GM12878 (cell line): ENCODE data around the gene SVOP. TPM values are rescaled to one million over a fixed set of nuclear protein-coding genes. Genes with fewer than 3 reads are reported as not detected.

ENCODE experiments used
- ATAC-seq: fragments of 200-7000 bp; cut with Tn5 transposase; 3 replicates; pipeline ENCODE4 v1.9.1; 2020; ENCODE audit warnings: mild to moderate bottlenecking, moderate library complexity
- BruUV-seq: library from RNA; stranded (reverse); fragments of 400-500 nt; replicated peaks from 2 replicates; lab custom pipeline; 2021; lab: Mats Ljungman, UMichigan
- CTCF ChIA-PET: fragments of 300-600 bp; sonication (Branson Sonifier 250); formaldehyde crosslinking; extraction: SDS; loops from one replicate; lab custom pipeline; 2021; ENCODE audit warnings: inconsistent platforms; lab: Yijun Ruan, JAX
- POLR2A ChIA-PET: fragments of 350-600 bp; formaldehyde crosslinking; extraction: SDS; loops from one replicate; lab custom pipeline; 2021; ENCODE audit warnings: inconsistent platforms; lab: Charles Lee
- RAD21 ChIA-PET: fragments of 300-600 bp; sonication (Branson Sonifier 250); formaldehyde crosslinking; loops from one replicate; lab custom pipeline; 2023; ENCODE audit warnings: antibody characterized with exemption; ENCODE audit not compliant: unreplicated experiment; lab: Charles Lee
- SMC1A ChIA-PET: fragments of 300-600 bp; sonication (Branson Sonifier 250); formaldehyde crosslinking; loops from one replicate; lab custom pipeline; 2023; ENCODE audit not compliant: unreplicated experiment, uncharacterized antibody; lab: Charles Lee
- DNase-seq: peaks from one replicate; pipeline ENCODE4 v3.0.0-alpha.2; 2011; ENCODE audit warnings: low read depth, low spot score
- FAIRE-seq: peaks from 3 replicates; lab custom pipeline; 2011; peaks lifted over from hg19 to GRCh38; lab: Jason Lieb, UNC
- H2AFZ ChIP-seq: 2 replicates; pipeline ENCODE4 v1.6.0; 2011; ENCODE audit warnings: low read depth, low read length, control low read depth; ENCODE audit not compliant: control insufficient read depth
- H3K27ac ChIP-seq: 2 replicates; pipeline ENCODE4 v1.5.1; 2011; ENCODE audit warnings: control low read depth; ENCODE audit not compliant: control insufficient read depth, insufficient read depth
- H3K27me3 ChIP-seq, 2 experiments: replicated peaks in 1 of 2; 2 replicates each; pipeline versions ENCODE4 v1.6.0 to v1.6.1; 2011; ENCODE audit warnings: low read length in 1 of 2; ENCODE audit not compliant: control insufficient read depth in 2 of 2, insufficient read depth in 2 of 2
- H3K36me3 ChIP-seq, 2 experiments: 2 replicates each; pipeline ENCODE4 v1.5.1; 2011; ENCODE audit warnings: low read length in 1 of 2; ENCODE audit not compliant: control insufficient read depth in 2 of 2, insufficient read depth in 2 of 2
- H3K4me1 ChIP-seq: 2 replicates; pipeline ENCODE4 v1.6.1; 2011; ENCODE audit warnings: mild to moderate bottlenecking, low read length, moderate library complexity, mixed read lengths; ENCODE audit not compliant: control insufficient read depth, insufficient read depth
- H3K4me2 ChIP-seq: 2 replicates; pipeline ENCODE4 v1.6.0; 2011; ENCODE audit warnings: control low read depth; ENCODE audit not compliant: control insufficient read depth, insufficient read depth
- H3K4me3 ChIP-seq: fragments of 200-600 bp; sonication (generic); 2 replicates; pipeline ENCODE4 v1.5.1; 2016
- H3K79me2 ChIP-seq: 2 replicates; pipeline ENCODE4 v1.6.0; 2011; ENCODE audit warnings: low read length; ENCODE audit not compliant: control insufficient read depth, insufficient read depth
- H3K9ac ChIP-seq: 2 replicates; pipeline ENCODE4 v1.8.0; 2011; ENCODE audit warnings: low read length, control low read depth, mixed read lengths; ENCODE audit not compliant: control insufficient read depth, insufficient read depth
- H3K9me3 ChIP-seq: replicated peaks from 3 replicates; pipeline ENCODE4 v1.5.1; 2011; ENCODE audit warnings: mild to moderate bottlenecking, low read length; ENCODE audit not compliant: control insufficient read depth, insufficient read depth
- H4K20me1 ChIP-seq: 2 replicates; pipeline ENCODE4 v1.6.0; 2011; ENCODE audit not compliant: control insufficient read depth, insufficient read depth
- BACH1 ChIP-seq: fragments of 450-650 bp; IDR thresholded peaks from 2 replicates; pipeline ENCODE4 v1.6.1; 2017; ENCODE audit warnings: mild to moderate bottlenecking, borderline replicate concordance
- BCLAF1 ChIP-seq: fragments of 450-650 bp; IDR thresholded peaks from 2 replicates; pipeline ENCODE4 v1.6.1; 2017; ENCODE audit warnings: antibody characterized with exemption, mild to moderate bottlenecking, moderate library complexity
- CHD2 ChIP-seq: IDR thresholded peaks from 2 replicates; pipeline ENCODE4 v1.6.1; 2011; ENCODE audit warnings: low read depth, low read length, improper control_type of control experiment, borderline replicate concordance
- CTCF ChIP-seq, 3 experiments: IDR thresholded peaks in 2 of 3; conservative IDR thresholded peaks in 1 of 3; 2 replicates each; pipeline ENCODE4 v1.5.1; 2011; ENCODE audit warnings: low read depth in 3 of 3, low read length in 3 of 3, mild to moderate bottlenecking in 3 of 3, control low read depth in 2 of 3, moderate library complexity in 2 of 3, inconsistent platforms in 1 of 3, mixed read lengths in 1 of 3; ENCODE audit not compliant: control insufficient read depth in 2 of 3, insufficient read depth in 1 of 3; ENCODE audit errors: extremely low read depth in 1 of 3
- EGR1 ChIP-seq, 2 experiments: IDR thresholded peaks; 1 replicate in 1 of 2; 2 replicates in 1 of 2; pipeline ENCODE4 v1.6.1; 2011 to 2012; ENCODE audit warnings: low read depth in 2 of 2, low read length in 2 of 2, borderline replicate concordance in 1 of 2, mild to moderate bottlenecking in 1 of 2, moderate library complexity in 1 of 2
- FOXM1 ChIP-seq: IDR thresholded peaks from 2 replicates; pipeline ENCODE4 v1.6.1; 2012; ENCODE audit warnings: low read depth, mild to moderate bottlenecking, inconsistent platforms, low read length, moderate library complexity
- IRF4 ChIP-seq: IDR thresholded peaks from 2 replicates; pipeline ENCODE4 v1.6.1; 2011; ENCODE audit warnings: low read depth, low read length
- KLF5 ChIP-seq: fragments of 450-650 bp; IDR thresholded peaks from 2 replicates; pipeline ENCODE4 v1.6.1; 2014; ENCODE audit warnings: mild to moderate bottlenecking; ENCODE audit not compliant: partially characterized antibody
- PAX5 ChIP-seq: IDR thresholded peaks from 2 replicates; pipeline ENCODE4 v1.6.1; 2011; ENCODE audit warnings: low read depth, low read length, borderline replicate concordance
- SREBF2 ChIP-seq: IDR thresholded peaks from 2 replicates; pipeline ENCODE4 v1.6.1; 2012; ENCODE audit warnings: mild to moderate bottlenecking, low read length
- TAF1 ChIP-seq: IDR thresholded peaks from 2 replicates; pipeline ENCODE4 v1.6.1; 2011; ENCODE audit warnings: mild to moderate bottlenecking, low read depth, low read length, borderline replicate concordance
- ZBED1 ChIP-seq: IDR thresholded peaks from 2 replicates; pipeline ENCODE4 v1.6.1; 2016; ENCODE audit warnings: borderline replicate concordance
- ZBTB4 ChIP-seq: fragments of 450-650 bp; formaldehyde crosslinking; IDR thresholded peaks from 2 replicates; pipeline ENCODE4 v1.4.0; 2022; ENCODE audit warnings: mild to moderate bottlenecking, moderate library complexity
- ZNF207 ChIP-seq: fragments of 450-650 bp; IDR thresholded peaks from 2 replicates; pipeline ENCODE4 v1.6.1; 2014; ENCODE audit warnings: antibody characterized with exemption, mild to moderate bottlenecking, borderline replicate concordance
- ZZZ3 ChIP-seq: IDR thresholded peaks from 2 replicates; pipeline ENCODE4 v1.6.1; 2011; ENCODE audit warnings: low read depth; ENCODE audit not compliant: control insufficient read depth, insufficient read length
- WGBS: methylation state at CpG from one replicate; pipeline ENCODE4 v1.1.6; 2016; ENCODE audit warnings: low lambda C conversion rate; ENCODE audit not compliant: insufficient replicate concordance, insufficient coverage; ENCODE audit errors: missing lambda C conversion rate; 5-methylcytosine and 5-hydroxymethylcytosine counted together
- in situ Hi-C: fragments of 300-500 bp; cut with MboI; formaldehyde crosslinking; loops from 9 replicates; pipeline ENCODE4 v1.14.3; 2018; ENCODE audit warnings: mixed read lengths
- intact Hi-C: fragments of 100-400 bp; cut with micrococcal nuclease; formaldehyde crosslinking; loops from one replicate; pipeline ENCODE4 v1.14.2; 2022; ENCODE audit not compliant: unreplicated experiment
- polyA plus RNA-seq, 11 experiments: library from polyadenylated mRNA; depleted of rRNA in 4 of 11; unstranded in 6 of 11; stranded (reverse) in 5 of 11; fragments of >200 nt; fragmentation: Nextera tagmentation in 4 of 11; fragmentation: Illumina TruSeq in 1 of 11; extraction: Ambion mirVana in 4 of 11; extraction: Trizol in 1 of 11; gene quantifications; 1 replicate in 1 of 11; 2 replicates in 10 of 11; pipeline versions ENCODE4 v1.2.1 to v1.2.3, GENCODE V29; 2011 to 2016; ENCODE audit warnings: inconsistent platforms in 2 of 11, missing spikeins in 2 of 11, low read depth in 1 of 11
- total RNA-seq, 4 experiments: library from RNA; depleted of rRNA in 3 of 4; stranded (reverse); fragments of >200 nt in 3 of 4; fragmentation: Illumina TruSeq in 1 of 4; extraction: Trizol in 1 of 4; gene quantifications; 2 replicates each; pipeline versions ENCODE4 v1.2.1 to v1.2.3, GENCODE V29; 2013 to 2021

The SVOP gene
- total and polyA plus RNA-seq, 10 of the 15 experiments (the other 5 are each of a cell fraction or from before 2014, with no cell fraction given), result under 0.01 TPM; not detected in 9

- ChIA-PET CTCF (interaction anchor here (2.8 kb wide), 1 partner anchor 10 kb away, joined by 7 read pairs; no protein-coding TSS in a partner anchor), RAD21 (interaction anchor here (0.7 kb wide), 1 partner anchor 109 kb away, joined by 3 read pairs; no protein-coding TSS in a partner anchor), POLR2A (no interaction called here), SMC1A (no interaction called here)
- DNase-seq, result no peak
- BruUV-seq, result no TSS peak
- ATAC-seq, result no peak
- Histone ChIP-seq H3K4me1 (no peaks in the 10 kb centered on the region), H3K4me3 (no peak overlapping the region), H3K79me2 (no peaks in the 10 kb centered on the region), H4K20me1 (no peaks in the 10 kb centered on the region), H3K9ac (no peak overlapping the region), H3K36me3 (no peaks in the 10 kb centered on the region), H3K4me2 (no peak overlapping the region), H3K27ac (no peak overlapping the region), H3K9me3 (no peaks in the 10 kb centered on the region), H2AFZ (no peak overlapping the region), H3K27me3 (no peaks in the 10 kb centered on the region)
- 38% methylated on average over 3 of the region's 3 CpGs for WGBS
- no peak for FAIRE-seq
- in situ Hi-C loops (no loop called here), intact Hi-C loops (no loop called here)
- TF ChIP-seq ZBTB4 (CRISPR knock-in tag) (no peak), ZNF207 (no peak), CTCF (IDR thresholded peaks at IDR 0.05 in 2 of 3, conservative IDR thresholded peaks at IDR 0.05 in 1 of 3; ENCODE audit: control insufficient read depth in 2 of 3, extremely low read depth in 1 of 3, insufficient read depth in 1 of 3, low read depth in 3 of 3, low read length in 3 of 3) (no peak), ZBED1 (no peak), ZZZ3 (no peak), BCLAF1 (no peak), TAF1 (no peak), BACH1 (no peak), EGR1 (IDR thresholded peaks at IDR 0.05; ENCODE audit: borderline replicate concordance in 1 of 2, low read depth in 2 of 2, low read length in 2 of 2) (no peak), CHD2 (no peak), SREBF2 (no peak), KLF5 (no peak), IRF4 (no peak), PAX5 (no peak), FOXM1 (no peak)
These were observed 145.0 kb downstream of the SVOP start for GRCh38 chr12:108875682-108876361.
